HepG2 (cell line): ENCODE results near the gene CEBPB. TPM values are rescaled to one million over a fixed set of nuclear protein-coding genes. Genes with fewer than 3 reads are reported as not detected.

ENCODE experiments used
- CEBPZ ChIP-seq: IDR thresholded peaks from 2 replicates; pipeline ENCODE4 v1.6.1; 2012; ENCODE audit warnings: low read length, improper control_type of control experiment
- POLR2AphosphoS5 ChIP-seq: IDR thresholded peaks from 2 replicates; pipeline ENCODE4 v1.6.1; 2012; ENCODE audit warnings: low read depth, low read length
- SMAD1 ChIP-seq: sonication (generic); formaldehyde crosslinking; IDR thresholded peaks from 2 replicates; pipeline ENCODE4 v1.4.0; 2020; ENCODE audit warnings: missing genetic modification reagents, low read depth, mild to moderate bottlenecking, borderline replicate concordance
- SNAPC2 ChIP-seq: sonication (generic); formaldehyde crosslinking; IDR thresholded peaks from 2 replicates; pipeline ENCODE4 v1.8.1; 2022; ENCODE audit warnings: mild to moderate bottlenecking, missing genetic modification reagents
- ZBTB33 ChIP-seq: sonication (generic); formaldehyde crosslinking; IDR thresholded peaks from 2 replicates; pipeline ENCODE4 v1.4.0; 2020; ENCODE audit warnings: missing genetic modification reagents
- ZNF274 ChIP-seq: sonication (generic); formaldehyde crosslinking; IDR thresholded peaks from 2 replicates; pipeline ENCODE4 v1.5.1; 2020; ENCODE audit warnings: mild to moderate bottlenecking, missing genetic modification reagents
- ZNF30 ChIP-seq: sonication (generic); formaldehyde crosslinking; IDR thresholded peaks from 2 replicates; pipeline ENCODE4 v1.5.0; 2020; ENCODE audit warnings: mild to moderate bottlenecking, missing genetic modification reagents
- ZNF432 ChIP-seq: sonication (generic); formaldehyde crosslinking; IDR thresholded peaks from 2 replicates; pipeline ENCODE4 v1.5.0; 2020; ENCODE audit warnings: missing genetic modification reagents, mild to moderate bottlenecking, borderline replicate concordance
- ZNF616 ChIP-seq: sonication (generic); formaldehyde crosslinking; IDR thresholded peaks from 2 replicates; pipeline ENCODE4 v1.5.0; 2020; ENCODE audit warnings: low read depth, mild to moderate bottlenecking, missing genetic modification reagents
- ZNF687 ChIP-seq: sonication (generic); formaldehyde crosslinking; IDR thresholded peaks from 2 replicates; pipeline ENCODE4 v1.5.1; 2020; ENCODE audit warnings: mild to moderate bottlenecking, missing genetic modification reagents, moderate library complexity
- polyA plus RNA-seq, 8 experiments: library from polyadenylated mRNA; depleted of rRNA in 3 of 8; stranded (reverse) in 7 of 8; unstranded in 1 of 8; fragments of >200 nt; fragmentation: Illumina TruSeq in 4 of 8; extraction: Trizol in 4 of 8; gene quantifications; 2 replicates each; pipeline versions ENCODE4 v1.2.1 to v1.2.3, GENCODE V29; 2011 to 2016; ENCODE audit warnings: low read depth in 4 of 8, missing spikeins in 1 of 8, mixed read lengths in 1 of 8; ENCODE audit not compliant: insufficient read depth in 1 of 8
- total RNA-seq, 5 experiments: library from RNA; depleted of rRNA; stranded (reverse); fragments of >200 nt; fragmentation: Illumina TruSeq; extraction: Trizol; gene quantifications; 2 replicates each; pipeline ENCODE4 v1.2.3, GENCODE V29; 2016; ENCODE audit warnings: low read depth in 1 of 5
- TF ChIP-seq, protein P1 (sequence below): sonication (generic); formaldehyde crosslinking; IDR thresholded peaks from 2 replicates; pipeline ENCODE4 v1.5.0; 2020; ENCODE audit warnings: missing genetic modification reagents
- TF ChIP-seq, protein P2 (sequence below): sonication (generic); formaldehyde crosslinking; IDR thresholded peaks from 2 replicates; pipeline ENCODE4 v1.5.0; 2020; ENCODE audit warnings: missing genetic modification reagents

CEBPB gene
- total and polyA plus RNA-seq, 2 of the 13 experiments (the other 11 are each of a cell fraction or from before 2014, with no cell fraction given), result 18.5 to 28.2 TPM

DNA sequence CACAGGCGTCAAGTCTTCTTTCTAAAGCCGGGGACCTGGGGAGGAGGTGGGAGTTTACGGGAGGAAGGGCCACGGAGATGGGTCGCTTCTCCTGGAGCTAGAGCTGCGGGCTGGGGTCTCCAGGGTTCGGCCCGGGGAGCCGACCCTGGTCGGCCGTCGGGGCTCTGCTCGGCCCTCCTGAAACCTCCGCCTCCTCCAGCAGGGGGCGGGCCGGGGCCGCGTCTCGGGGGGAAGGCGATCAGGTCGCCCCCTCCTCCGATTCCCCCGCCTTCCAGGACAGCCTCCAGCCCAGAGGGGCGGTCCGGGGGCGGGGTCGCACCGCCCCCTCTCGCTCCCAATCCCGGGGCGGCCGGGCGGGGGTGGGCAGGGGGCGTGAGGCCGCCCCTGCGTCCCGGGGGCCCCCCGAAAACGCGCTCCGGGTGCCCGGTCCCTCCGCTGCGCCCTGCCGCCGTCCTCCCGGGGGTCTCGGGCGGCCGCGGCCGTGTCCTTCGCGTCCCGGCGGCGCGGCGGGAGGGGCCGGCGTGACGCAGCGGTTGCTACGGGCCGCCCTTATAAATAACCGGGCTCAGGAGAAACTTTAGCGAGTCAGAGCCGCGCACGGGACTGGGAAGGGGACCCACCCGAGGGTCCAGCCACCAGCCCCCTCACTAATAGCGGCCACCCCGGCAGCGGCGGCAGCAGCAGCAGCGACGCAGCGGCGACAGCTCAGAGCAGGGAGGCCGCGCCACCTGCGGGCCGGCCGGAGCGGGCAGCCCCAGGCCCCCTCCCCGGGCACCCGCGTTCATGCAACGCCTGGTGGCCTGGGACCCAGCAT is at the start of gene CEBPB (continued):
- TF ChIP-seq ZNF30 (no peak), ZNF432 (CRISPR knock-in tag) (no peak), SMAD1 (CRISPR knock-in tag) (peak; percentile 97), POLR2AphosphoS5 (peak; percentile 99), ZNF274 (CRISPR knock-in tag) (no peak), SNAPC2 (peak; percentile 59; the same call in 1 of the 2 replicates), ZNF616 (CRISPR knock-in tag) (peak; percentile 86; the same call in 1 of the 2 replicates), ZBTB33 (CRISPR knock-in tag) (peak; percentile 59; the same call in 1 of the 2 replicates), CEBPZ (no peak), ZNF687 (CRISPR knock-in tag) (peak; percentile 73)
- TF ChIP-seq, protein P1, sequence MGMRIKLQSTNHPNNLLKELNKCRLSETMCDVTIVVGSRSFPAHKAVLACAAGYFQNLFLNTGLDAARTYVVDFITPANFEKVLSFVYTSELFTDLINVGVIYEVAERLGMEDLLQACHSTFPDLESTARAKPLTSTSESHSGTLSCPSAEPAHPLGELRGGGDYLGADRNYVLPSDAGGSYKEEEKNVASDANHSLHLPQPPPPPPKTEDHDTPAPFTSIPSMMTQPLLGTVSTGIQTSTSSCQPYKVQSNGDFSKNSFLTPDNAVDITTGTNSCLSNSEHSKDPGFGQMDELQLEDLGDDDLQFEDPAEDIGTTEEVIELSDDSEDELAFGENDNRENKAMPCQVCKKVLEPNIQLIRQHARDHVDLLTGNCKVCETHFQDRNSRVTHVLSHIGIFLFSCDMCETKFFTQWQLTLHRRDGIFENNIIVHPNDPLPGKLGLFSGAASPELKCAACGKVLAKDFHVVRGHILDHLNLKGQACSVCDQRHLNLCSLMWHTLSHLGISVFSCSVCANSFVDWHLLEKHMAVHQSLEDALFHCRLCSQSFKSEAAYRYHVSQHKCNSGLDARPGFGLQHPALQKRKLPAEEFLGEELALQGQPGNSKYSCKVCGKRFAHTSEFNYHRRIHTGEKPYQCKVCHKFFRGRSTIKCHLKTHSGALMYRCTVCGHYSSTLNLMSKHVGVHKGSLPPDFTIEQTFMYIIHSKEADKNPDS, result peak; percentile 94; the same call in 1 of the 2 replicates
- TF ChIP-seq, protein P2, sequence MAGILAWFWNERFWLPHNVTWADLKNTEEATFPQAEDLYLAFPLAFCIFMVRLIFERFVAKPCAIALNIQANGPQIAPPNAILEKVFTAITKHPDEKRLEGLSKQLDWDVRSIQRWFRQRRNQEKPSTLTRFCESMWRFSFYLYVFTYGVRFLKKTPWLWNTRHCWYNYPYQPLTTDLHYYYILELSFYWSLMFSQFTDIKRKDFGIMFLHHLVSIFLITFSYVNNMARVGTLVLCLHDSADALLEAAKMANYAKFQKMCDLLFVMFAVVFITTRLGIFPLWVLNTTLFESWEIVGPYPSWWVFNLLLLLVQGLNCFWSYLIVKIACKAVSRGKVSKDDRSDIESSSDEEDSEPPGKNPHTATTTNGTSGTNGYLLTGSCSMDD (CRISPR knock-in tag), result peak; percentile 80; the same call in 1 of the 2 replicates
